NCI-H82 treated with DMSO at 0.1 percent for 48 hours (cell line): ENCODE results near the gene KLHDC10.
"Not testable (repeated sequence)": the region's sequence is repeated elsewhere in the genome, so short reads cannot be mapped to it uniquely, and the experiment has no call there.

Experiments used
- DNase-seq: peaks from one replicate; lab custom pipeline; 2025; ENCODE audit not compliant: unreplicated experiment; lab: John Stamatoyannopoulos, UW

The KLHDC10 gene

DNA sequence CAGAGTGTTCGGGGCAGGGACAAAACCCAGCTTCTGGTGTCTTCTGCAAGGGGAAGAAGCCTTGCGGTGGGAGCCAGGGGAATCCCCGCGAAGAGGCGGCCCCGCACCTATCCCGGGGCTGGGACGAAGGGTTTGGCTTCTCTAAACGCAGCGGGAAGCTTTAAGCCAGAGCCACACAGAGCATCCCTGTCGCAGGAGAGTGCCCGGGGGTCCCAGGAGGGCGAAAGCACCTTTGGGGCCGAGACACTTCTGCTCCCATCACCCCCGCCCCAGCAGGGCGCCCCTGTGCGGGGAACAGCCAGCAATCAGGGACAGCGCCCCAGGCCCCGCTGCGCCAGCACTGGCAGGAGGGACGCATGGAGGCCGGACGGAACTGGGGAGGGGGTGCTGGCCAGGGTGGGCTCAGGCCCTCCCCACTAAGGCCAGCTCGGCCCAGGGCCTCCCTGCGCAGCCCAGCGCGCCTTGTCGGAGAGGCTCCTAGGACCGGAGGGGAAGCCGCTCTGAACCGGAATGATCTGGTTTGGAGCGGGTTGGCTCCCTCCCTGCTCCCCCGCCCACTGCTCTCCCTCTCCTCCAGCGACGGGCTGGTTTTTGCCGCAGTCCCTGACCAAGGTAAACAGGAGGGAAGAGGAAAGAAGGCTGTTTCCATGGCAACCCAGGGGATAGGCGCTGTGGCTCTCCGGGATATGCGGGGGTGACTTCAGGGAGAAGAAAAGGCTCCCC, 71.0 kb downstream of the KLHDC10 start:
- DNase-seq, result no peak

- no peak for DNase-seq
Measured at GRCh38 chr7:130141884-130142653, 71.7 kb downstream of the KLHDC10 start.

- DNase-seq, result no peak
Measured at GRCh38 chr7:130142654-130143333, 72.5 kb downstream of the KLHDC10 start.

DNA sequence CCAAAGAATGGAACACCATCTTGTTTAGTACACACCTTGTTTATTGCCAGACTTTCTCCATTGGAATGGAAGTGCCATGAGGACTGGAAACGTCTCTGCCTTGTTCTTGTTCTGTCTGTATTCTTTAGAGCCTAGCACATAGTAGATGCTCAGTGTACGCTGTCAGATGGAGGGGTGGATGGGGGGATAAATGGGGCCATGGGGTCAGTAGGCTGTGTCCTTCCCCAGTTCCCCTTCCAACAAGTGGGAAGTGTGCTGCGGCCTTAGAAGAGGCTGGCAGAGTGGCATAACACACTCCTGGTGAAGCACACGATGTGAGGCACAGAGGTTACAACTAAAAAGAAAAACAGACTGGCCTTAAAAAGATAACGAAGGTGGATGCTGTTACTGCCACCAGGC, 73.0 kb downstream of the KLHDC10 start:
- no peak for DNase-seq

GRCh38 chr7:130143986-130144311, 73.6 kb downstream of the KLHDC10 start:
- DNase-seq, result no peak

DNA sequence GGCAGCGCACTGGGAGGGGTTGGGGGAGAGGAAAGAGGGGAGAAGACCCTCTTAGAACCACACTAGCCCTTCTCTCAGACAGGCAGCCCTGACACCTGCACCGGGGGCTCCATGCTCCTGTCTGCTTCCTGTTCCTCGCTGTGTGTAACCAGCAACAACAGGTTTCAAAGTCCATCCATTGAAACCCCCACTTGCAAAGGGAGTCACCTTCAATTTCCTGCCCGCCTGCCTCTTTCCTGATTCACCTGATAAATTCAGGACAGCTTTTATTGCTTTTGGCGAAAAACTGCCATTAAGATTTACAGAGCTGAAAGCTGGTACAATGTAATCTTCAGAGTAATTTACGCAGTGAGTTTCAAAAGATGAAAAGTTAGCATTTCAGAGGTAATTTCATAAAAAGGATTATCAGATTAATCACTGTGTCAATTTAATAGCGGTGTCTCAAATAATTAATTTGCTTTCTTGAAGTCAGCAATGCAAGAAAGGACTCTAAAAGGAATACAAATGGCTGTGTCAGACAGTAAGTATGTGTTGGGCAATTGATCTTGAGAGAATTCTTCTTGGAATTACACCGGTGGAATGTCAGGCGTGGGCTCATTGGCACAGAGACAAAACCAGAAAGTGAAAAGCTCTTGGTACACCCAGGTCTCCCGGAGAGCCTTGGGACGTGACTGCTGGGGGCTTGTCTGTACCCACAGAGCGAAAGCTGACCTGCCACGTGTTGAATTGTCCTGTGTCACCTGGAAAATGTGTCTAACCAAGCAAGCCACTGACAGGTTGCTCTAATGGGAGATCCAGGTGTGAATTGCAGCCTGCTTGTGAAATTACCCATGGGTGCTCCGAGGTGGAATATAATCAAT, 74.2 kb downstream of the KLHDC10 start:
- DNase-seq, result no peak

GRCh38 chr7:130145424-130146100, 75.2 kb downstream of the KLHDC10 start:
- DNase-seq, result no peak

DNA sequence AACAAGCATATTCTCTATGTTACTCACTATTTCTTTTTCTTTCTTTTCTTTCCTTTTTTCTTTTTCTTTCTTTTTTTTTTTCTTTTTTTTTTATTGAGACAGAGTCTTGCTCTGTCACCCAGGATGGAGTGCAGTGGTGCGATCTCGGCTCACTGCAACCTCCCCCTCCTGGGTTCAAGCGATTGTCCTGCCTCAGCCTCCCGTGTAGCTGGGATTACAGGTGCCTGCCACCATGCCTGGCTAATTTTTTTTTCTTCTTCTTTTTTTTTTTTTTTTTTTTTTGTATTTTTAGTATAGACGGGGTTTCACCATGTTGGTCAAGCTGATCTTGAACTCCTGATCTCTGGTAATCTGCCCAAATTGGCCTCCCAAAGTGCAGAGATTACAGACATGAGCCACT, 75.8 kb downstream of the KLHDC10 start:
- DNase-seq, result not testable (repeated sequence)

DNA sequence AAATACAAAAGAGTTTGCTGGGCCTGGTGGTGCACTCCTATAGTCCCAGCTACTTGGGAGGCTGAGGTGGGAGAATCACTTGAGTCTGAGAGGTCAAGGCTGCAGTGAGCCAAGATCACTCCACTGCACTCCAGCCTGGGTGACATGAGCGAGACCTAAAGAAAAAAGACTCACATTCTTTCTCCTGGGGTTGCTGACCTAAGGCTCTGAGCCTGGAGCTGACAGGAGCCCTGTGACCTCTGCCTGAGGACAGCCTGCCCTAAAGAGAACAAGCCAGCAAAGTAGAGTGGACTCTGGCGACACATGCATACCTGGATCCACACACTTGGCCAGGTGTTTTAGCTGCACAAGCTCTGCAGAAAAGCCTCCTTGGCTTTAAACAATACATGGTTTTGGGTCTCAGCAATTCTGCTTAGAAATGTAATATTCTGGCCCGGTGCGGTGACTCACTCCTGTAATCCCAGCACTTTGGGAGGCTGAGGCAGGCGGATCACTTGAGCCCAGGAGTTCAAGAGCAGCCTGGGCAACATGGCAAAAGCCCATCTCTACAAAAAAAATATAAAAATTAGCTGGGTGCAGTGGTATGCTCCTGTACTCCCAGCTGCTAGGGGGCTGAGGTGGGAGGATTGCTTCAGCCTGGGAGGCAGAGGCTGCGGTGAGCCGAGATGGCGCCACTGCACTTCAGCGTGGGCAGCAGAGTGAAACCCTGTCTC, 76.5 kb downstream of the KLHDC10 start:
- no peak for DNase-seq

GRCh38 chr7:130147710-130148325, 77.5 kb downstream of the KLHDC10 start:
- DNase-seq, result no peak

DNA sequence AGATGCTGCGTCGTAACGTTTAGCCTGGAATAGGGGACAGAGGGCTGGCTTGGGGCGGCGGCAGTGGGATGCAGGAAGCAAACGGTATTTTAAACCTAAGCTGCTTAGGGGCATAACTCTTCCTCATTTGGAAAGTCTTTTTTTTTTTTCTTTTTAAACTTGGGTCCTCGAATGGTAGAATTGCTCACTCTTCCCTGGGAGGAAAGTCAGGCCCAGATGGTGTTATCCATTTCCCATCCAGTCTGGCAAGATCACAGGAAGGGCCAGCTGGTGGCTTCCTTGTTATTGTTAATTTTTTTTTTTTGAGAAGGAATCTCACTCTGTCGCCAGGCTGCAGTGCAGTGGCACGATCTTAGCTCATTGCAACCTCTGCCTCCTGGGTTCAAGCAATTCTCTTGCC, 78.2 kb downstream of the KLHDC10 start:
- no peak for DNase-seq

GRCh38 chr7:130149281-130150139, 79.2 kb downstream of the KLHDC10 start:
- no peak for DNase-seq

DNA sequence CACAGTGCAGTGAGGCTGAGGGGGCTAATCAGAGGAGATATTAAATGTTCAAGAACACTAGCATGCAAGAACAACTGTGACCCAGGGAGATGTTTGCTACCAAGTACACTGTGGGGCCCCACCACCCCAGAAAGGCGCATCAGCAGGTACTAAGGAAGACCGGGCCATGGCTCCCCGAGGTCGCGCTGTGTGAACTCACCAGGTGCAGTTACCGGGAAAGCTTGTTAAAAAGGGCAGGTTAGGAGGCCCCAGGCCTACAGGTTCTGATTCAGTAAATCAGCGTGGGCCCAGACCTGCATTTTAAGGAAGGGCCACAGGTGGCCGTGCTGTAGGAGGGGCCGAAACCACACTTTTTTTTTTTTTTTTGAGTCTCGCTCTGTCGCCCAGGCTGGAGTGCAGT, 80.3 kb downstream of the KLHDC10 start:
- DNase-seq, result no peak

GRCh38 chr7:130151591-130152492, 81.5 kb downstream of the KLHDC10 start:
- DNase-seq, result no peak

GRCh38 chr7:130152493-130153210, 82.3 kb downstream of the KLHDC10 start:
- DNase-seq, result no peak

GRCh38 chr7:130153211-130153908, 83.0 kb downstream of the KLHDC10 start:
- no peak for DNase-seq
